ENCODE data around the gene PPDPF.

DNA sequence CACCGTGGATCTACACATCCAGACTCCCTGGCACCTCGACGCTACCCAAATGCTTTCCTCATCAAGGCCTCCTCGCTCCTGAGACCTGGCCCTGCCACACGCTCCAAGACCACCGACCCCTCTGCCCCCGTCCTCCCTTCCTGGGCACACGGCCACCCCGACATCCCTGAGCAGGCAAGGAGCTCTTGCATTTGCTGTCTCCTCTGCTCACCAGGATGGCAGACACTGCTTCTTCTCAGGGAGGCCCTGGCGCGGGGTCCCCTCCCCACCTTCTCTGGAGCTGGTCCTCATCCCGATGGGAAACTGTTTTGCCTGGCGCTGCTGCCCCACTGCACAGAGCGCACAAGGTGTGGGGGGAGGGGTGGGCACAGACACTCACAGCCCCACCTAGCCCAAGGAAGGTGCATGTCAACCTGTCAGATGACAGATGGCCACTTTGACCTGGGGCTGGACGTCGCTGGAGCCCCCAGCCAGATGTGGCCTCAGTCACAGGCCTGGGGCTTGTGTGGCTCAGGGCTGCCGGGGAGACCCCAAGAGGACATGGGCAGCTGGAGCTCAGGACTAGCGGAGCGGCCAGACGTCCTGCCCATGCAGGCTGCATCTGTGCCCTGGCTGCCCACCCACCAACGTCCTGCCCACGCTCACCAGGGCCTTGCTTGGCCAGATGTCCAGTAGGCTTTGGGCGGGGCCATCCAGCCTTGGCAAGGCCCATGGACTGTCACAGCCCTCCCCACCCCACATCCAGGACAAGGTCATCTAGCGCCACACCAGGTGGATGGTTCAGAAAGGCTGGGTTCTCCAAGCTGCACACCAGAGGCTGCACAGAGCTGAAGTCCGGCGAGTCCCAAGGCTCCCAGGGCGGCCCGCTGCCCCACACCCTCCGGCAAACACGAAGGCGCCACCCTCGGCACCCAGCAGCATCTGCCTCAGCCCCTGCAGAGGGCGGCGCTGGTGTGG lies 41.9 kb upstream of the PPDPF start:
- TF ChIP-seq CTCF (IDR thresholded peaks at IDR 0.05) (no peak), POLR2A (IDR thresholded peaks at IDR 0.05) (no peak)
